Measurements from ENCODE around the gene CMTM8. TPM values are rescaled to one million over a fixed set of nuclear protein-coding genes. Genes with fewer than 3 reads are reported as not detected.

The CMTM8 gene
- total and polyA plus RNA-seq, 2 experiments from 2014 or later: 19.9 to 24.5 TPM

DNA sequence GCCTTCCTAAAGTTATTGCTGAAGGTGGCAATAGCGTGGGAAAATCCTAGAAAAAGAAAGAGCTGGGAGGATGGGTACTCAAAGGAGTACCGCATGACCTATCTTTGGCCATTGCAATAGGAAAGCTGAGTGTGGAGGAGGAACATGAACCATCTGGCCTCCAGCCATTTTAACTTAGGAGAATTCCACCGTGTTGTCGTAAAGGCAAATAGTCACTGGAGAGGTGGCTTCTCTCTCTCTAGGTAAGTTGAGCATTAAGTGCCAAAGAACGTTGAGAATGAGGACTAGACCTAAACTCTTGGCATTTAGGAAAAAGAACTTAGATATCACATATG lies 137.1 kb downstream of the CMTM8 start (continued):
- TF ChIP-seq, protein P1, sequence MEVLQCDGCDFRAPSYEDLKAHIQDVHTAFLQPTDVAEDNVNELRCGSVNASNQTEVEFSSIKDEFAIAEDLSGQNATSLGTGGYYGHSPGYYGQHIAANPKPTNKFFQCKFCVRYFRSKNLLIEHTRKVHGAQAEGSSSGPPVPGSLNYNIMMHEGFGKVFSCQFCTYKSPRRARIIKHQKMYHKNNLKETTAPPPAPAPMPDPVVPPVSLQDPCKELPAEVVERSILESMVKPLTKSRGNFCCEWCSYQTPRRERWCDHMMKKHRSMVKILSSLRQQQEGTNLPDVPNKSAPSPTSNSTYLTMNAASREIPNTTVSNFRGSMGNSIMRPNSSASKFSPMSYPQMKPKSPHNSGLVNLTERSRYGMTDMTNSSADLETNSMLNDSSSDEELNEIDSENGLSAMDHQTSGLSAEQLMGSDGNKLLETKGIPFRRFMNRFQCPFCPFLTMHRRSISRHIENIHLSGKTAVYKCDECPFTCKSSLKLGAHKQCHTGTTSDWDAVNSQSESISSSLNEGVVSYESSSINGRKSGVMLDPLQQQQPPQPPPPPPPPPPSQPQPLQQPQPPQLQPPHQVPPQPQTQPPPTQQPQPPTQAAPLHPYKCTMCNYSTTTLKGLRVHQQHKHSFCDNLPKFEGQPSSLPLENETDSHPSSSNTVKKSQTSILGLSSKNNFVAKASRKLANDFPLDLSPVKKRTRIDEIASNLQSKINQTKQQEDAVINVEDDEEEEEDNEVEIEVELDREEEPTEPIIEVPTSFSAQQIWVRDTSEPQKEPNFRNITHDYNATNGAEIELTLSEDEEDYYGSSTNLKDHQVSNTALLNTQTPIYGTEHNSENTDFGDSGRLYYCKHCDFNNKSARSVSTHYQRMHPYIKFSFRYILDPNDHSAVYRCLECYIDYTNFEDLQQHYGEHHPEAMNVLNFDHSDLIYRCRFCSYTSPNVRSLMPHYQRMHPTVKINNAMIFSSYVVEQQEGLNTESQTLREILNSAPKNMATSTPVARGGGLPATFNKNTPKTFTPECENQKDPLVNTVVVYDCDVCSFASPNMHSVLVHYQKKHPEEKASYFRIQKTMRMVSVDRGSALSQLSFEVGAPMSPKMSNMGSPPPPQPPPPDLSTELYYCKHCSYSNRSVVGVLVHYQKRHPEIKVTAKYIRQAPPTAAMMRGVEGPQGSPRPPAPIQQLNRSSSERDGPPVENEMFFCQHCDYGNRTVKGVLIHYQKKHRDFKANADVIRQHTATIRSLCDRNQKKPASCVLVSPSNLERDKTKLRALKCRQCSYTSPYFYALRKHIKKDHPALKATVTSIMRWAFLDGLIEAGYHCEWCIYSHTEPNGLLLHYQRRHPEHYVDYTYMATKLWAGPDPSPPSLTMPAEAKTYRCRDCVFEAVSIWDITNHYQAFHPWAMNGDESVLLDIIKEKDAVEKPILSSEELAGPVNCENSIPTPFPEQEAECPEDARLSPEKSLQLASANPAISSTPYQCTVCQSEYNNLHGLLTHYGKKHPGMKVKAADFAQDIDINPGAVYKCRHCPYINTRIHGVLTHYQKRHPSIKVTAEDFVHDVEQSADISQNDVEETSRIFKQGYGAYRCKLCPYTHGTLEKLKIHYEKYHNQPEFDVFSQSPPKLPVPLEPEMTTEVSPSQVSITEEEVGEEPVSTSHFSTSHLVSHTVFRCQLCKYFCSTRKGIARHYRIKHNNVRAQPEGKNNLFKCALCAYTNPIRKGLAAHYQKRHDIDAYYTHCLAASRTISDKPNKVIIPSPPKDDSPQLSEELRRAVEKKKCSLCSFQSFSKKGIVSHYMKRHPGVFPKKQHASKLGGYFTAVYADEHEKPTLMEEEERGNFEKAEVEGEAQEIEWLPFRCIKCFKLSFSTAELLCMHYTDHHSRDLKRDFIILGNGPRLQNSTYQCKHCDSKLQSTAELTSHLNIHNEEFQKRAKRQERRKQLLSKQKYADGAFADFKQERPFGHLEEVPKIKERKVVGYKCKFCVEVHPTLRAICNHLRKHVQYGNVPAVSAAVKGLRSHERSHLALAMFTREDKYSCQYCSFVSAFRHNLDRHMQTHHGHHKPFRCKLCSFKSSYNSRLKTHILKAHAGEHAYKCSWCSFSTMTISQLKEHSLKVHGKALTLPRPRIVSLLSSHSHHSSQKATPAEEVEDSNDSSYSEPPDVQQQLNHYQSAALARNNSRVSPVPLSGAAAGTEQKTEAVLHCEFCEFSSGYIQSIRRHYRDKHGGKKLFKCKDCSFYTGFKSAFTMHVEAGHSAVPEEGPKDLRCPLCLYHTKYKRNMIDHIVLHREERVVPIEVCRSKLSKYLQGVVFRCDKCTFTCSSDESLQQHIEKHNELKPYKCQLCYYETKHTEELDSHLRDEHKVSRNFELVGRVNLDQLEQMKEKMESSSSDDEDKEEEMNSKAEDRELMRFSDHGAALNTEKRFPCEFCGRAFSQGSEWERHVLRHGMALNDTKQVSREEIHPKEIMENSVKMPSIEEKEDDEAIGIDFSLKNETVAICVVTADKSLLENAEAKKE (CRISPR knock-in tag; IDR thresholded peaks at IDR 0.05): no peak
- TF ChIP-seq NANOG (IDR thresholded peaks at IDR 0.05; ENCODE audit: borderline replicate concordance) (no peak), EZH2phosphoT487 (IDR thresholded peaks at IDR 0.05; ENCODE audit: unreplicated experiment) (no peak), ZNF331 (CRISPR knock-in tag; IDR thresholded peaks at IDR 0.05; ENCODE audit: low read depth) (no peak), CTCF (conservative IDR thresholded peaks at IDR 0.05; ENCODE audit: low read depth in 2 of 2) (no peak), JUNB (IDR thresholded peaks at IDR 0.05; ENCODE audit: unreplicated experiment) (no peak), ZNF114 (CRISPR knock-in tag; IDR thresholded peaks at IDR 0.05) (no peak)

DNA sequence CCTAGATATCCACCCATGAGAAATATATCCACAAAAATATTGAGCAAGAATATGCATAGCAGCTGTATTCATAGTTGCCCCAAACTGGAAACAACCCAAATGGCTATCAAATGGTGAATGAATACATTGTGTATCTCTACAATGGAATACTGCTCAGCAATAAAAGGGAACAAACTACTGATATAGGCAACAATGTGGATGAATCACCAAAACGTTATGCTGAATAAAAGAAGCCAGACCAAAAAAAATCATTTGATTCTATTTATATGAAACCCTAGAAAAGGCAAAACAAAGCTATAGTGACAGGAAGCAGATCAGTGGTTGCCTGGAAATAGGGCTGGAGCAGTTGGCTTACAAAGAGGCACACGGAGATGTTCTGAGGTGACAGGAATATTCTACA lies 137.6 kb downstream of the CMTM8 start:
- Mint-ChIP-seq H3K4me3 (no peak overlapping the region), H3K27me3 (ENCODE audit: insufficient read depth, low read depth, poor library complexity) (no peaks in the 10 kb centered on the region), H3K4me1 (peaks cover 6% of the 10 kb centered on the region; the same call in 1 of the 3 replicates), H3K27ac (no peak overlapping the region), H3K9me3 (no peaks in the 10 kb centered on the region), H3K36me3 (ENCODE audit: low read depth) (no peaks in the 10 kb centered on the region)
- no peaks in the 10 kb centered on the region for H3K9me2 ChIP-seq (ENCODE audit: insufficient read depth)
- no peak overlapping the region for H3K27ac ChIP-seq (ENCODE audit: low read depth)
- no peak for DNase-seq (ENCODE audit: low spot score)
- no peaks in the 10 kb centered on the region for H3F3A ChIP-seq (replicated peaks; ENCODE audit: low read depth)
- H3K4me2 ChIP-seq: no peak overlapping the region
- H3K4me1 ChIP-seq (ENCODE audit: insufficient read depth): no peaks in the 10 kb centered on the region
- H2AFZ ChIP-seq: no peak overlapping the region
- H3K79me2 ChIP-seq (replicated peaks; ENCODE audit: insufficient read depth): no peaks in the 10 kb centered on the region
- no peaks in the 10 kb centered on the region for H3K27me3 ChIP-seq (ENCODE audit: insufficient read depth)
- ATAC-seq: no peak
- no peak overlapping the region for H3K4me3 ChIP-seq
- H4K20me1 ChIP-seq (replicated peaks; ENCODE audit: insufficient read depth): no peaks in the 10 kb centered on the region
- H3K36me3 ChIP-seq (ENCODE audit: insufficient read depth): no peaks in the 10 kb centered on the region
- TF ChIP-seq POLR2AphosphoS5 (IDR thresholded peaks at IDR 0.05; ENCODE audit: low read depth) (no peak), CREB1 (CRISPR knock-in tag; IDR thresholded peaks at IDR 0.05; ENCODE audit: low read depth) (no peak), NANOG (IDR thresholded peaks at IDR 0.05; ENCODE audit: borderline replicate concordance) (no peak)
- TF ChIP-seq, protein P2, sequence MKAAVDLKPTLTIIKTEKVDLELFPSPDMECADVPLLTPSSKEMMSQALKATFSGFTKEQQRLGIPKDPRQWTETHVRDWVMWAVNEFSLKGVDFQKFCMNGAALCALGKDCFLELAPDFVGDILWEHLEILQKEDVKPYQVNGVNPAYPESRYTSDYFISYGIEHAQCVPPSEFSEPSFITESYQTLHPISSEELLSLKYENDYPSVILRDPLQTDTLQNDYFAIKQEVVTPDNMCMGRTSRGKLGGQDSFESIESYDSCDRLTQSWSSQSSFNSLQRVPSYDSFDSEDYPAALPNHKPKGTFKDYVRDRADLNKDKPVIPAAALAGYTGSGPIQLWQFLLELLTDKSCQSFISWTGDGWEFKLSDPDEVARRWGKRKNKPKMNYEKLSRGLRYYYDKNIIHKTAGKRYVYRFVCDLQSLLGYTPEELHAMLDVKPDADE (IDR thresholded peaks at IDR 0.05): no peak
- TF ChIP-seq, protein P3, sequence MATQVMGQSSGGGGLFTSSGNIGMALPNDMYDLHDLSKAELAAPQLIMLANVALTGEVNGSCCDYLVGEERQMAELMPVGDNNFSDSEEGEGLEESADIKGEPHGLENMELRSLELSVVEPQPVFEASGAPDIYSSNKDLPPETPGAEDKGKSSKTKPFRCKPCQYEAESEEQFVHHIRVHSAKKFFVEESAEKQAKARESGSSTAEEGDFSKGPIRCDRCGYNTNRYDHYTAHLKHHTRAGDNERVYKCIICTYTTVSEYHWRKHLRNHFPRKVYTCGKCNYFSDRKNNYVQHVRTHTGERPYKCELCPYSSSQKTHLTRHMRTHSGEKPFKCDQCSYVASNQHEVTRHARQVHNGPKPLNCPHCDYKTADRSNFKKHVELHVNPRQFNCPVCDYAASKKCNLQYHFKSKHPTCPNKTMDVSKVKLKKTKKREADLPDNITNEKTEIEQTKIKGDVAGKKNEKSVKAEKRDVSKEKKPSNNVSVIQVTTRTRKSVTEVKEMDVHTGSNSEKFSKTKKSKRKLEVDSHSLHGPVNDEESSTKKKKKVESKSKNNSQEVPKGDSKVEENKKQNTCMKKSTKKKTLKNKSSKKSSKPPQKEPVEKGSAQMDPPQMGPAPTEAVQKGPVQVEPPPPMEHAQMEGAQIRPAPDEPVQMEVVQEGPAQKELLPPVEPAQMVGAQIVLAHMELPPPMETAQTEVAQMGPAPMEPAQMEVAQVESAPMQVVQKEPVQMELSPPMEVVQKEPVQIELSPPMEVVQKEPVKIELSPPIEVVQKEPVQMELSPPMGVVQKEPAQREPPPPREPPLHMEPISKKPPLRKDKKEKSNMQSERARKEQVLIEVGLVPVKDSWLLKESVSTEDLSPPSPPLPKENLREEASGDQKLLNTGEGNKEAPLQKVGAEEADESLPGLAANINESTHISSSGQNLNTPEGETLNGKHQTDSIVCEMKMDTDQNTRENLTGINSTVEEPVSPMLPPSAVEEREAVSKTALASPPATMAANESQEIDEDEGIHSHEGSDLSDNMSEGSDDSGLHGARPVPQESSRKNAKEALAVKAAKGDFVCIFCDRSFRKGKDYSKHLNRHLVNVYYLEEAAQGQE (IDR thresholded peaks at IDR 0.05; ENCODE audit: unreplicated experiment): no peak
